Activated naive CD8-positive, alpha-beta T cell treated with anti-CD3 and anti-CD28 coated beads, Interleukin-2, amount 50 U/mL, for 24 hours (primary cell): Measurements from ENCODE around the gene RGS17.
"Not testable (repeated sequence)": the region's sequence is repeated elsewhere in the genome, so short reads cannot be mapped to it uniquely, and the experiment has no call there.

Experiments used
- ATAC-seq: fragments of 150-1000 bp; cut with Tn5 transposase; one replicate; pipeline ENCODE4 v1.10.0; 2021
- DNase-seq: peaks from one replicate; pipeline ENCODE4 v3.0.0; 2021
- H3K27ac Mint-ChIP-seq: one replicate; pipeline ENCODE4 v1.8.0; 2021; ENCODE audit warnings: mild to moderate bottlenecking, mixed read lengths
- H3K27me3 Mint-ChIP-seq: one replicate; pipeline ENCODE4 v1.8.0; 2021; ENCODE audit warnings: mixed read lengths
- H3K36me3 Mint-ChIP-seq: one replicate; pipeline ENCODE4 v1.8.0; 2021; ENCODE audit warnings: low read depth, mixed read lengths
- H3K4me1 Mint-ChIP-seq: one replicate; pipeline ENCODE4 v1.8.0; 2021; ENCODE audit warnings: mixed read lengths
- H3K4me3 Mint-ChIP-seq: one replicate; pipeline ENCODE4 v1.8.0; 2021; ENCODE audit warnings: mild to moderate bottlenecking, moderate library complexity, mixed read lengths
- H3K9me3 Mint-ChIP-seq: one replicate; pipeline ENCODE4 v1.8.0; 2021; ENCODE audit warnings: mixed read lengths

Gene RGS17

GRCh38 chr6:153140299-153140698, 9.2 kb upstream of the RGS17 start:
- no peak for DNase-seq
- no peaks in the 10 kb centered on the region for H3K36me3 Mint-ChIP-seq
- H3K27me3 Mint-ChIP-seq: peaks cover 6% of the 10 kb centered on the region
- no peaks in the 10 kb centered on the region for H3K9me3 Mint-ChIP-seq
- no peak overlapping the region for H3K27ac Mint-ChIP-seq
- no peak overlapping the region for H3K4me3 Mint-ChIP-seq
- no peak for ATAC-seq
- H3K4me1 Mint-ChIP-seq: no peaks in the 10 kb centered on the region

GRCh38 chr6:153138930-153139329, 7.8 kb upstream of the RGS17 start:
- H3K4me3 Mint-ChIP-seq: no peak overlapping the region
- ATAC-seq (no peak), DNase-seq (no peak)
- no peaks in the 10 kb centered on the region for H3K36me3 Mint-ChIP-seq
- H3K27ac Mint-ChIP-seq: no peak overlapping the region
- H3K4me1 Mint-ChIP-seq: no peaks in the 10 kb centered on the region
- H3K27me3 Mint-ChIP-seq: peaks cover 4% of the 10 kb centered on the region
- H3K9me3 Mint-ChIP-seq: no peaks in the 10 kb centered on the region

GRCh38 chr6:153135681-153136080, 4.6 kb upstream of the RGS17 start:
- H3K36me3 Mint-ChIP-seq: no peaks in the 10 kb centered on the region
- H3K4me3 Mint-ChIP-seq: no peak overlapping the region
- H3K27me3 Mint-ChIP-seq: peaks cover 13% of the 10 kb centered on the region
- H3K4me1 Mint-ChIP-seq: peaks cover 1% of the 10 kb centered on the region
- ATAC-seq (no peak), DNase-seq (no peak)
- no peak overlapping the region for H3K27ac Mint-ChIP-seq
- no peaks in the 10 kb centered on the region for H3K9me3 Mint-ChIP-seq

GRCh38 chr6:153133667-153134066, 2.6 kb upstream of the RGS17 start:
- not testable (repeated sequence) for ATAC-seq, H3K36me3 Mint-ChIP-seq, H3K27ac Mint-ChIP-seq, H3K9me3 Mint-ChIP-seq, H3K4me1 Mint-ChIP-seq, DNase-seq, H3K4me3 Mint-ChIP-seq
- H3K27me3 Mint-ChIP-seq: peaks cover 27% of the 10 kb centered on the region

- DNase-seq: no peak
- Mint-ChIP-seq H3K9me3 (no peaks in the 10 kb centered on the region), H3K36me3 (no peaks in the 10 kb centered on the region), H3K27ac (no peak overlapping the region), H3K4me1 (peaks cover 9% of the 10 kb centered on the region), H3K27me3 (peaks cover 41% of the 10 kb centered on the region), H3K4me3 (peak overlapping the region; percentile 72)
- no peak for ATAC-seq
These were observed 506 bp downstream of the RGS17 start for GRCh38 chr6:153130515-153131036.

- H3K4me3 Mint-ChIP-seq: peak overlapping the region; percentile 72
These were observed 1.1 kb downstream of the RGS17 start for GRCh38 chr6:153129873-153130514.

GRCh38 chr6:153126218-153126617, 4.9 kb downstream of the RGS17 start:
- Mint-ChIP-seq H3K9me3 (no peaks in the 10 kb centered on the region), H3K27ac (no peak overlapping the region), H3K4me3 (no peak overlapping the region), H3K36me3 (no peaks in the 10 kb centered on the region), H3K4me1 (peaks cover 9% of the 10 kb centered on the region), H3K27me3 (peaks cover 35% of the 10 kb centered on the region)
- DNase-seq: no peak
- ATAC-seq: no peak

More at GRCh38 chr6:153129873-153130514, 1.1 kb downstream of the RGS17 start:
- peaks cover 9% of the 10 kb centered on the region for H3K4me1 Mint-ChIP-seq
- ATAC-seq (no peak), DNase-seq (no peak)
- no peaks in the 10 kb centered on the region for H3K9me3 Mint-ChIP-seq
- no peak overlapping the region for H3K27ac Mint-ChIP-seq
- H3K36me3 Mint-ChIP-seq: no peaks in the 10 kb centered on the region
- peaks cover 41% of the 10 kb centered on the region for H3K27me3 Mint-ChIP-seq

- H3K9me3 Mint-ChIP-seq: no peaks in the 10 kb centered on the region
- H3K4me3 Mint-ChIP-seq: no peak overlapping the region
These were observed 6.0 kb downstream of the RGS17 start for GRCh38 chr6:153125032-153125431.

GRCh38 chr6:153123801-153124200, 7.3 kb downstream of the RGS17 start:
- ATAC-seq (no peak), DNase-seq (no peak)
- no peaks in the 10 kb centered on the region for H3K4me1 Mint-ChIP-seq
- H3K27me3 Mint-ChIP-seq: peaks cover 24% of the 10 kb centered on the region
- no peak overlapping the region for H3K4me3 Mint-ChIP-seq
- H3K9me3 Mint-ChIP-seq: no peaks in the 10 kb centered on the region
- no peak overlapping the region for H3K27ac Mint-ChIP-seq
- no peaks in the 10 kb centered on the region for H3K36me3 Mint-ChIP-seq

More at GRCh38 chr6:153125032-153125431, 6.0 kb downstream of the RGS17 start:
- no peak for DNase-seq
- Mint-ChIP-seq H3K4me1 (peaks cover 6% of the 10 kb centered on the region), H3K27ac (no peak overlapping the region), H3K27me3 (peaks cover 33% of the 10 kb centered on the region), H3K36me3 (no peaks in the 10 kb centered on the region)
- no peak for ATAC-seq

- no peaks in the 10 kb centered on the region for H3K4me1 Mint-ChIP-seq
- H3K27ac Mint-ChIP-seq: no peak overlapping the region
- no peak for ATAC-seq
- no peak overlapping the region for H3K4me3 Mint-ChIP-seq
- no peaks in the 10 kb centered on the region for H3K36me3 Mint-ChIP-seq
- H3K9me3 Mint-ChIP-seq: no peaks in the 10 kb centered on the region
- peaks cover 12% of the 10 kb centered on the region for H3K27me3 Mint-ChIP-seq
- DNase-seq: no peak
These were observed 9.8 kb downstream of the RGS17 start for GRCh38 chr6:153121311-153121710.

- DNase-seq: no peak
- peaks cover 5% of the 10 kb centered on the region for H3K27me3 Mint-ChIP-seq
- ATAC-seq: no peak
- peaks cover 10% of the 10 kb centered on the region for H3K9me3 Mint-ChIP-seq
- no peaks in the 10 kb centered on the region for H3K36me3 Mint-ChIP-seq
- H3K27ac Mint-ChIP-seq: no peak overlapping the region
- H3K4me1 Mint-ChIP-seq: no peaks in the 10 kb centered on the region
- H3K4me3 Mint-ChIP-seq: no peak overlapping the region
These were observed 12.8 kb downstream of the RGS17 start for GRCh38 chr6:153117986-153118879.

GRCh38 chr6:153111082-153111481, 20.0 kb downstream of the RGS17 start:
- peaks cover 19% of the 10 kb centered on the region for H3K9me3 Mint-ChIP-seq
- H3K36me3 Mint-ChIP-seq, H3K4me3 Mint-ChIP-seq, H3K4me1 Mint-ChIP-seq, ATAC-seq, H3K27ac Mint-ChIP-seq, DNase-seq, H3K27me3 Mint-ChIP-seq: not testable (repeated sequence)

GRCh38 chr6:153110612-153111011, 20.5 kb downstream of the RGS17 start:
- not testable (repeated sequence) for H3K36me3 Mint-ChIP-seq, H3K4me1 Mint-ChIP-seq, H3K27me3 Mint-ChIP-seq, H3K4me3 Mint-ChIP-seq, ATAC-seq, H3K27ac Mint-ChIP-seq, DNase-seq
- peaks cover 15% of the 10 kb centered on the region for H3K9me3 Mint-ChIP-seq

GRCh38 chr6:153108315-153108714, 22.8 kb downstream of the RGS17 start:
- H3K4me1 Mint-ChIP-seq: no peaks in the 10 kb centered on the region
- no peak overlapping the region for H3K27ac Mint-ChIP-seq
- ATAC-seq (no peak), DNase-seq (no peak)
- no peaks in the 10 kb centered on the region for H3K36me3 Mint-ChIP-seq
- no peak overlapping the region for H3K4me3 Mint-ChIP-seq
- H3K9me3 Mint-ChIP-seq: peaks cover 9% of the 10 kb centered on the region
- peaks cover 1% of the 10 kb centered on the region for H3K27me3 Mint-ChIP-seq

- Mint-ChIP-seq H3K27me3 (no peaks in the 10 kb centered on the region), H3K9me3 (no peaks in the 10 kb centered on the region), H3K4me3 (no peak overlapping the region), H3K4me1 (no peaks in the 10 kb centered on the region), H3K36me3 (no peaks in the 10 kb centered on the region), H3K27ac (no peak overlapping the region)
- DNase-seq (no peak), ATAC-seq (no peak)
These were observed 25.1 kb downstream of the RGS17 start for GRCh38 chr6:153106021-153106420.
